HG02884 (cell line): ENCODE results near the gene USH2A.
"Not testable (repeated sequence)": the region's sequence is repeated elsewhere in the genome, so short reads cannot be mapped to it uniquely, and the experiment has no call there.

ENCODE experiments used
- ATAC-seq: cut with Tn5 transposase; IDR thresholded peaks from one replicate; pipeline ENCODE4 v1.9.1; 2021; ENCODE audit warnings: mild to moderate bottlenecking, moderate library complexity; ENCODE audit not compliant: unreplicated experiment

Gene USH2A

DNA sequence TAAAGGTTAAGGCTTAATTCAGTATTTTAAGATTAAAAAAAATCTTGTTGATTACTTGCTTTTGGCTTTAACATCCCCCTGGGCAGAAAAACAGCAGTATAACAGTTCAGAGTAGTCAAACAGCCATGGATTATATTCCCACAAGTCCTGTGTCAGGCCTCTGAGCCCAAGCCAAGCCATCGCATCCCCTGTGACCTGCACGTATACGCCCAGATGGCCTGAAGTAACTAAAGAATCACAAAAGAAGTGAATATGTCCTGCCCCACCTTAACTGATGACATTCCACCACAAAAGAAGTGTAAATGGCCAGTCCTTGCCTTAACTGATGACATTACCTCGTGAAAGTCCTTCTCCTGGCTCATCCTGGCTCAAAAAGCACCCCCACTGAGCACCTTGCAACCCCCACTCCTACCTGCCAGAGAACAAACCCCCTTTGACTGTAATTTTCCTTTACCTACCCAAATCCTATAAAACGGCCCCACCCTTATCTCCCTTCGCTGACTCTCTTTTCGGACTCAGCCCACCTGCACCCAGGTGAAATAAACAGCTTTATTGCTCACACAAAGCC is 277.7 kb downstream of the USH2A start:
- ATAC-seq: not testable (repeated sequence)

- no peak for ATAC-seq
Measured at GRCh38 chr1:216144661-216145450, 278.4 kb downstream of the USH2A start.

DNA sequence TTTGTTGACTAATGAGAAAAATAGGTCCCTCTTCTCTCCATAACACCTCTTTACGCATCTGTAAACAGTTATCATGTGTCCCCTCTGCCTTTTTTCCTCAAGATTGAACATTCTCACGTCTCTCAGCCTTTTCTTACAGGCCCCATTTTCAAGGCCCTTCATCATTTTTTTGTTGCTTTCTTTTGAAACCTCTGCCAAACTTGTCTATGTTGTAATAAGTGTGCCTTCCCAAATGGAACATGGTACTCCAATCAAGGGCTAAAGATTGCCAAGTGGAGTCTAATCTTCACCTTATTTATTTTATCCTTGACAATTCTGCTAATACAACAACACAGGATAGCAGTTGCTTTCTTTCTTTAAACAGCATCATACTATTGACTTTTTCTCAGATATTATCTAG is 280.3 kb downstream of the USH2A start:
- ATAC-seq: no peak

GRCh38 chr1:216140730-216141524 is 282.3 kb downstream of the USH2A start:
- no peak for ATAC-seq

GRCh38 chr1:216124192-216124781 is 299.0 kb downstream of the USH2A start:
- ATAC-seq: no peak

GRCh38 chr1:216123446-216124191 is 299.6 kb downstream of the USH2A start:
- ATAC-seq: no peak

DNA sequence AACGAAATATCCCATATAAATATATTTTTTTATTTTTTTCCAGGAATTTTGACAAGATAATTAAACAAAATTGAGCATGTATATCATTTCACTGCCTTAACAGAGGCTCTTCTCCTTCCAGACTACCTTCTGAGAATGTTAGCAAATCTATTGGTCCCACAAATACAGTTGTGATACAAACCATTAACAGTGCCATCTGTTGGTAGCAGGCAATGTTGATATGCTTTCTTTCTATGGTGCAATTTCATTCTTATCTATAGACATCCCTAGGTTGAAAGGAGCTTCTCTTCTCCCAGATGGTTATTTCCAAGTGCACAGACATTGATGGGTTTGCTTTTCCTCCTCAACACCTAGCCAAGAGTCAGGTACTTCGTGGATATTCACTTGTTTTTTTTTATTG is 303.6 kb downstream of the USH2A start:
- ATAC-seq: no peak

DNA sequence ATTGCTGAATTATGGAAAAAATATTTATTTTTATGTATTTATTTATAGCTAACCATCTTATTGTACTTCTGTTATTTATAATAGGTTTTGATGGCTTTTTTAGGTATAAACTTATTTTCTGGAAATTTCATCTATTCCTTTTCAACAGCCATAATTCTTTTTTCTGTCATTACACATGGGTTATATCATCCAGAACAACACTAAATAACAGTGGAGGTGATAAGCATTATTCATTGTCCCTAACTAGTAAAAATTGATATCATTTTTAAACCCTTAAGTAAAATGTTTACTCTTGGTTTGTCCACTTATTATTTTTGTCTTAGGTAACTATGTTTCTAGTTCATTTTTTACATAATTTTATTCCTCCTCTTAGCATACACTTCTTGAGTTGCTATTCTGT is 309.1 kb downstream of the USH2A start:
- no peak for ATAC-seq

- ATAC-seq: no peak
Measured at GRCh38 chr1:216113181-216113580, 310.1 kb downstream of the USH2A start.

DNA sequence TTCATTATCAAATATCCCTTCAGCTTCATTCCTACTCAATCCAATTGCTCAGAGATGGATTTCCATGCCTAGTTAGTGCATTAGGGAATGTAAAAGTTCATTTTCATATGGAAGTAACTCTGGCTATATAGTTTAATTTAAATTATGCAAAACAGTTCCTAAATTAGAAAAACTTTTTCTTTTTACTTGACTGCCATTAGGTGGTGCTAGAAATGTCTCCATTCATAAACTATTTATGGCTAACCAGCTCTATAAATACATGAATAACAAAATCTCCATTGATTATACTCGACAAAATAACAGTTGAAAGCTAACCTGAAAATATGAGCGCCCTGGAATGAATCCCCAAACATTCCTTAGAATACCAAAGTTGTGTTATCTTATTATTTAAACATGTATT is 311.4 kb downstream of the USH2A start:
- no peak for ATAC-seq

DNA sequence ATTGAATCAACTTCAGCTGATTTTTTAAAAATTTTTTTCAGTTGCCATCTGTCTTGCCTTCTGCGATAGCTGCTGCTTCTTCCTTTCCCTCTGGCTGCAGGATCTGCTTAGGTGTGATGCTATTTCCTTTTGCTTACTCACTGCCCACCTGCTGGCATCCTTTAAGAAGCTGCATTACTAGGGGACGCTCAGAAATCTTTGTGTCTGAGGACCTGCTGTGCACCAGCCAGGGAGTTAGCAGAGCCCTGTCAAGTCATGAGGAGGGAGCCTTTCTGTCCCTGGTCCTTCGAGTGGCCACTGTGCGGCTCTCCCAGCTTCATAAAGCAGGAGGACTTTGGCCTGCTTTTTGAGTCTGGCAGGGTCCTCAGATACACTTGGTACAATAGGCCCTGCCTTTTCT is 327.8 kb downstream of the USH2A start:
- no peak for ATAC-seq

DNA sequence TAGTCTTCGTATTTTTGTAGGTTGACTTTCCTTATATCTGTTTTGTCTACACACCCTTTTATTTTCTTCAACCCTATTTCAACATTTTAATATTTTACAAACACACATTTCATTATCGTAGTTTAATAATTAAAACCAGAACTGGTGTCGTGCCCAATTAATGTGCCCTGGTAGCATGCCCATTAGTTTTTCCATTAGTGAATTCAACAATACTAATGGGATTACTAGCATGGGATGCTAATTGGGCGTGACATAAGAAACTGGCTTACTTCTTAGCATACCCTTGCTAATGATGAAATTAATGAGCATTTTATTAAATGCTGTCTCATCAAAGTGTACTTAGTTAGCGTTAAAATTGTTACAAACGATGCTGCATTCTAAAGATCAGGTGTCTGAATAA is 332.7 kb downstream of the USH2A start:
- no peak for ATAC-seq

DNA sequence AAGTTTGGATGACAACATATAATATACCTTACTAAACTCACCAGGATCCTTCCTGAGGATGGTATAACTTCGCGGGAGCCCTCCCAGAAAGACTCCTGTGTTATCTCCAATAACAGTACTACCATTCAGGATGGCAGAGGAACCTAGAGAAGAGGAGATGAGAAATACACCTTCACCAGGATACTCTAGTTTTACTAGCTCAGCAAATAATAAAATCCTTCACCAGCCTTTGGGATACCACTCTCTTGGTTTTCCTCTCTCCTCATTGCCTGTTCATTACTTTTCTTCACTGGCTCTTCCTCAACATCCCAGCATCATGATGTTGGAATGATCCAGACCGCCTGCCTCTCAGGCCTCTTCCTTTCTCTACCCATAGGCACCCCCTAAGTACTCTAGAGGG is 336.6 kb downstream of the USH2A start:
- no peak for ATAC-seq

GRCh38 chr1:216081445-216081844 is 341.8 kb downstream of the USH2A start:
- ATAC-seq: no peak

DNA sequence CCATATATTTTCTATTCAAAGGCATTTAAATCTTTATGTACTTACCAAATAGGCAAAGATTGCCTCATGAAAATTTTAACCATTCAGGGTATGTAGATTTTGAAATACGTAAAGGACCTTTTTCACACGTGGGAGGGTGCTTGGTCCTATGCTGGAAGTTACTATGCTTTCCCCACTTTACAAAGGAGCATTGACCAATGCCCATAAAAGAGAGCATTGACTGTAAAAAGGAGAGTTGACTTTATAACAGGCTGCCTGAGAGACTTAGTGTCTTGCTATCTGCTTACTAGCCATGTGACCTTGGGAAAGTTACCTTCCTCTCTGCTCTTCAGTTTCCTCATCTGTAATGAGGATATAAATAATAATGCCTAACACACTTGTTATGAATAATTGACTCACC is 346.5 kb downstream of the USH2A start:
- ATAC-seq: no peak

- no peak for ATAC-seq
Measured at GRCh38 chr1:216075339-216075738, 347.9 kb downstream of the USH2A start.

GRCh38 chr1:216073793-216074595 is 349.3 kb downstream of the USH2A start:
- ATAC-seq: no peak

GRCh38 chr1:216071262-216071661 is 352.0 kb downstream of the USH2A start:
- ATAC-seq: no peak

GRCh38 chr1:216064643-216065042 is 358.6 kb downstream of the USH2A start:
- no peak for ATAC-seq

DNA sequence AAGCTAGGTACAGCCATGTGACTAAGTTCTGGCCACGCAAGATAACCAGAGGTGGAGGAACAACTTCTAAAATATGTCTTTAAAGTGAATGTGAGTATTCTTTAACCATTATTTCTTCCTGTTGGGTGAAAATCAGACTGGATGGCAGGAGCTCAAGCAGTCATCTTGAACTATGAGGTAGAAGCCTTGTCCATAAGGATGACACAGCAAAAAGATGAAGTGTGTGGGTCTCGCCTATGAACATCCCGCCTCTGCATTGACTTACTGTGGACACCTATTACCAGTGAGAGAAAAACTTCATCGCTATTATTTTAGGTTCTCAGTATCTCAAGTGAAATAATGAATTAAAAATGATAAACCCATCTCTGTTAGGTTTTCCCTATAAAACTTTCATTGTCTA is 365.3 kb downstream of the USH2A start:
- no peak for ATAC-seq
